ENCODE measurements around the gene EXOSC7. TPM values are rescaled to one million over a fixed set of nuclear protein-coding genes. Genes with fewer than 3 reads are reported as not detected.

Gene EXOSC7

DNA sequence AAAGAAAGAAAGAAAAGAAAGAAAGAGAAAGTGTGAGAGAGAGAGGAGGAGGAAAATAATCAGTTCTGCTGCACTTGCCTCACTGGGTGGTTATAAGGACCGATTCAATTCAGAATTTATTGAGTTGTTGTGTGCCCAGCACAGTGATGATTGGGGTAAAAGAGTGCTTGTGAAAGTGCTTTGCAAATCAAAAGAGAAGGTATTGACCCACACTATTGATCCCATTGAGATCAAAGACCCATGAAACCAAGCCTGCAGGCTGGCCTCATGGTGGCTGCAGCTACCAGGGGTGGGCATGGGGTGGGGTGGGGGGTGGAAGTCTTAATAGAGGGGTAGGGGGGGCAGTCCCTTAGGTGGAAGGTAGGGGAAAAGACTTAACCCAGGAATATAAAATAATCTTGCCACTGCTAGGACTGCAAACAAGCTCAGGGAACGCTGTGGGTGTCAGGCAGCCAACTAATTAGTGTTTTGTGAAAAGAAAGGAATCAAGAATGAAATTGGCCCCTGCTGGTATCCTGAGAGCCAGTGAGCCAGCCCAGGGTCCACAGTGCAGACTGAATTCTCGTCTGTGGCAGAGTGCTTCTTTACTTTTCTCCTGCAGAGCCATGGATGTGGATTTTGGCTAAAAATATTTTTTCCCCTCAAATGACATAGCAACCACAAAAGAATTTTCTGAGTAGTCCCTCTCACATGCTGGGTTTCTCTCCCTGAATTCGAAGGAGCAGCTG is 84.3 kb downstream of the EXOSC7 start:
- H2AK5ac ChIP-seq (ENCODE audit: low read length): no peak overlapping the region
- H3K56ac ChIP-seq (ENCODE audit: low read length): peak overlapping the region; percentile 51
- WGBS (ENCODE audit: extremely low coverage, insufficient coverage, low lambda C conversion rate): no CpG with 5 or more reads among the region's 4 CpGs
- no peak overlapping the region for H3K4me3 ChIP-seq (ENCODE audit: low read length)
- no peak overlapping the region for H3K23ac ChIP-seq (ENCODE audit: low read length)
- H2BK15ac ChIP-seq (replicated peaks; ENCODE audit: low read depth): no peak overlapping the region
- H3K4me1 ChIP-seq (ENCODE audit: control insufficient read depth, low read depth, low read length): peaks cover 21% of the 10 kb centered on the region
- no peaks in the 10 kb centered on the region for H3K36me3 ChIP-seq (ENCODE audit: control insufficient read depth, insufficient read depth, low read length)
- H2BK5ac ChIP-seq (ENCODE audit: low read length): no peak overlapping the region
- H3K4me2 ChIP-seq (ENCODE audit: low read length): no peak overlapping the region
- H3K27me3 ChIP-seq (ENCODE audit: insufficient read depth, low read length, poor library complexity): no peaks in the 10 kb centered on the region
- H4K8ac ChIP-seq (ENCODE audit: low read depth, low read length): no peak overlapping the region
- H3K18ac ChIP-seq (ENCODE audit: low read length): peak overlapping the region; percentile 52
- no peak overlapping the region for H3K27ac ChIP-seq (ENCODE audit: low read depth, low read length)
- H3K79me1 ChIP-seq (ENCODE audit: low read length): no peaks in the 10 kb centered on the region
- no peak overlapping the region for H3K9ac ChIP-seq (ENCODE audit: low read length)
- DNase-seq: no peak
- no peak overlapping the region for H4K5ac ChIP-seq (ENCODE audit: low read length)
- H3K4ac ChIP-seq (ENCODE audit: low read depth, low read length): no peak overlapping the region
- no peaks in the 10 kb centered on the region for H3K79me2 ChIP-seq (ENCODE audit: control insufficient read depth, insufficient read depth, low read length)
- H2BK120ac ChIP-seq (ENCODE audit: low read depth, low read length): no peak overlapping the region

Small RNAs within 50 kb of the gene (small RNA-seq; reads per million reads assigned to genes)
- gene RNU5B-3P (ENCODE audit: insufficient read depth): not detected

All from mesendoderm (in vitro differentiated cells).